GM23248 (cell line): Measurements from ENCODE around the gene CDK9. TPM values are rescaled to one million over a fixed set of nuclear protein-coding genes. Genes with fewer than 3 reads are reported as not detected.

Experiments used
- DNase-seq: peaks from one replicate; pipeline ENCODE4 v3.0.0-alpha.2; 2015
- H2AFZ ChIP-seq: fragments of 200-600 bp; sonication (generic); 2 replicates; pipeline ENCODE4 v1.6.1; 2016; ENCODE audit warnings: antibody characterized with exemption
- H3F3A ChIP-seq: fragments of 200-600 bp; sonication (generic); 2 replicates; pipeline ENCODE4 v1.6.1; 2016; ENCODE audit warnings: mild to moderate bottlenecking, antibody characterized with exemption, mixed run types; ENCODE audit not compliant: insufficient read depth
- H3K27ac ChIP-seq: fragments of 200-600 bp; sonication (generic); 2 replicates; pipeline ENCODE4 v1.5.1; 2016; ENCODE audit warnings: mild to moderate bottlenecking
- H3K27me3 ChIP-seq: fragments of 200-600 bp; sonication (generic); replicated peaks from 2 replicates; pipeline ENCODE4 v1.6.1; 2016; ENCODE audit warnings: mild to moderate bottlenecking; ENCODE audit not compliant: insufficient read depth
- H3K36me3 ChIP-seq: fragments of 200-600 bp; sonication (generic); 2 replicates; pipeline ENCODE4 v1.6.1; 2016; ENCODE audit warnings: low read depth, mild to moderate bottlenecking
- H3K4me1 ChIP-seq: fragments of 200-600 bp; sonication (generic); 2 replicates; pipeline ENCODE4 v1.6.1; 2016; ENCODE audit warnings: mild to moderate bottlenecking; ENCODE audit not compliant: insufficient read depth
- H3K4me2 ChIP-seq: fragments of 200-600 bp; sonication (generic); one replicate; pipeline ENCODE4 v1.6.1; 2016; ENCODE audit warnings: mild to moderate bottlenecking; ENCODE audit not compliant: unreplicated experiment
- H3K4me3 ChIP-seq: fragments of 200-600 bp; sonication (generic); 2 replicates; pipeline ENCODE4 v1.5.1; 2016; ENCODE audit warnings: mild to moderate bottlenecking
- H3K79me2 ChIP-seq: fragments of 200-600 bp; sonication (generic); 2 replicates; pipeline ENCODE4 v1.6.1; 2016; ENCODE audit warnings: mild to moderate bottlenecking; ENCODE audit not compliant: insufficient read depth
- H3K9ac ChIP-seq: fragments of 200-600 bp; sonication (generic); 2 replicates; pipeline ENCODE4 v1.6.1; 2016; ENCODE audit warnings: mild to moderate bottlenecking
- H3K9me2 ChIP-seq: fragments of 200-600 bp; sonication (generic); 2 replicates; pipeline ENCODE4 v1.6.1; 2016; ENCODE audit warnings: mixed run types, mild to moderate bottlenecking, moderate library complexity; ENCODE audit not compliant: insufficient read depth
- H3K9me3 ChIP-seq: fragments of 200-600 bp; sonication (generic); one replicate; pipeline ENCODE4 v1.6.1; 2017; ENCODE audit warnings: low read depth
- H4K20me1 ChIP-seq: fragments of 200-600 bp; sonication (generic); 2 replicates; pipeline ENCODE4 v1.6.0; 2016; ENCODE audit not compliant: insufficient read depth
- EZH2 ChIP-seq: fragments of 200-600 bp; sonication (generic); IDR thresholded peaks from 2 replicates; pipeline ENCODE4 v1.6.1; 2018; ENCODE audit warnings: antibody characterized with exemption, mild to moderate bottlenecking; ENCODE audit not compliant: insufficient read depth, poor library complexity, severe bottlenecking
- EZH2phosphoT487 ChIP-seq: fragments of 200-600 bp; sonication (generic); IDR thresholded peaks from 2 replicates; pipeline ENCODE4 v1.6.1; 2018; ENCODE audit warnings: antibody characterized with exemption, moderate library complexity, mild to moderate bottlenecking, low read depth; ENCODE audit not compliant: insufficient read depth
- WGBS, 2 experiments: methylation state at CpG; one replicate each; pipeline ENCODE4 v1.1.6; 2015 to 2017; ENCODE audit warnings: low lambda C conversion rate in 2 of 2, low coverage in 1 of 2; ENCODE audit errors: missing lambda C conversion rate in 2 of 2; 5-methylcytosine and 5-hydroxymethylcytosine counted together
- in situ Hi-C: fragments of 300-500 bp; cut with MboI; formaldehyde crosslinking; loops from 2 replicates; pipeline ENCODE4 v1.15.0; 2020
- polyA plus RNA-seq: library from polyadenylated mRNA; unstranded; fragments of >200 nt; fragmentation: Nextera tagmentation; extraction: Ambion mirVana; gene quantifications from 2 replicates; pipeline ENCODE4 v1.2.1, GENCODE V29; 2016
- total RNA-seq: library from RNA; depleted of rRNA; stranded (reverse); fragments of >200 nt; shearing (Covaris generic); gene quantifications from 2 replicates; pipeline ENCODE4 v1.2.3, GENCODE V29; 2014

CDK9 gene
- total and polyA plus RNA-seq, 2 experiments from 2014 or later, result 43.7 to 59.7 TPM

GRCh38 chr9:127742435-127743088 is 43.3 kb upstream of the CDK9 start:
- DNase-seq, result peak; percentile 78
- peak overlapping the region; percentile 33; the same call in 1 of the 2 replicates for H3K27ac ChIP-seq
- H3K4me1 ChIP-seq, result peaks cover 7% of the 10 kb centered on the region
- peak overlapping the region; percentile 52 for H2AFZ ChIP-seq
- peak overlapping the region; percentile 51 for H3K4me3 ChIP-seq
- no peaks in the 10 kb centered on the region for H3K9me3 ChIP-seq
- in situ Hi-C loops, result no loop called here
- H3K9ac ChIP-seq, result peak overlapping the region; percentile 49
- peaks cover 15% of the 10 kb centered on the region; the same call in 1 of the 2 replicates for H3F3A ChIP-seq
- no peaks in the 10 kb centered on the region for H3K36me3 ChIP-seq
- H3K4me2 ChIP-seq, result peak overlapping the region; percentile 30
- 7 to 11% methylated on average over 32 to 33 of the region's 33 CpGs for WGBS, 2 experiments
- no peaks in the 10 kb centered on the region for H3K9me2 ChIP-seq
- H3K79me2 ChIP-seq, result no peaks in the 10 kb centered on the region
- H4K20me1 ChIP-seq, result no peaks in the 10 kb centered on the region
- no peaks in the 10 kb centered on the region; the same call in 1 of the 2 replicates for H3K27me3 ChIP-seq
- TF ChIP-seq EZH2phosphoT487 (no peak), EZH2 (no peak)

- no peak overlapping the region for H3K27ac ChIP-seq
- H4K20me1 ChIP-seq, result no peaks in the 10 kb centered on the region
- no peaks in the 10 kb centered on the region for H3K36me3 ChIP-seq
- H3K9me3 ChIP-seq, result no peaks in the 10 kb centered on the region
- WGBS, 2 experiments, result 87 to 88% methylated on average over 13 to 16 of the region's 19 CpGs
- no peak overlapping the region for H3K9ac ChIP-seq
- peaks cover 7% of the 10 kb centered on the region for H3K4me1 ChIP-seq
- no peaks in the 10 kb centered on the region for H3K9me2 ChIP-seq
- H3F3A ChIP-seq, result peaks cover 15% of the 10 kb centered on the region; the same call in 1 of the 2 replicates
- H2AFZ ChIP-seq, result no peak overlapping the region
- H3K4me2 ChIP-seq, result no peak overlapping the region
- in situ Hi-C loops, result no loop called here
- no peak for DNase-seq
- TF ChIP-seq EZH2, result no peak
- no peak for TF ChIP-seq EZH2phosphoT487
- H3K4me3 ChIP-seq, result no peak overlapping the region
- no peaks in the 10 kb centered on the region for H3K79me2 ChIP-seq
- H3K27me3 ChIP-seq, result no peaks in the 10 kb centered on the region; the same call in 1 of the 2 replicates
Measured at GRCh38 chr9:127744398-127745110, 41.3 kb upstream of the CDK9 start.

- H3K27me3 ChIP-seq, result no peaks in the 10 kb centered on the region; the same call in 1 of the 2 replicates
- in situ Hi-C loops, result no loop called here
- H3K79me2 ChIP-seq, result no peaks in the 10 kb centered on the region
- no peaks in the 10 kb centered on the region for H3K9me3 ChIP-seq
- no peak overlapping the region for H3K4me2 ChIP-seq
- H3K9me2 ChIP-seq, result no peaks in the 10 kb centered on the region
- H2AFZ ChIP-seq, result no peak overlapping the region
- DNase-seq, result no peak
- no peak overlapping the region for H3K27ac ChIP-seq
- H3K4me3 ChIP-seq, result no peak overlapping the region
- H3K36me3 ChIP-seq, result no peaks in the 10 kb centered on the region
- 75 to 83% methylated on average over 15 of the region's 15 CpGs for WGBS, 2 experiments
- no peaks in the 10 kb centered on the region for H3K4me1 ChIP-seq
- H4K20me1 ChIP-seq, result no peaks in the 10 kb centered on the region
- TF ChIP-seq EZH2phosphoT487 (no peak), EZH2 (no peak)
- H3F3A ChIP-seq, result no peaks in the 10 kb centered on the region
- H3K9ac ChIP-seq, result no peak overlapping the region
Measured at GRCh38 chr9:127746959-127747569, 38.8 kb upstream of the CDK9 start.

- in situ Hi-C loops, result no loop called here
- Histone ChIP-seq H3K9me2 (no peaks in the 10 kb centered on the region), H3K4me1 (no peaks in the 10 kb centered on the region), H3K36me3 (no peaks in the 10 kb centered on the region), H2AFZ (no peak overlapping the region), H3F3A (no peaks in the 10 kb centered on the region), H3K9ac (no peak overlapping the region), H4K20me1 (no peaks in the 10 kb centered on the region), H3K27me3 (peaks cover 18% of the 10 kb centered on the region), H3K4me3 (no peak overlapping the region), H3K79me2 (no peaks in the 10 kb centered on the region), H3K4me2 (no peak overlapping the region), H3K9me3 (no peaks in the 10 kb centered on the region), H3K27ac (no peak overlapping the region)
- DNase-seq, result no peak
- WGBS, 2 experiments, result 80 to 86% methylated on average over 22 to 26 of the region's 26 CpGs
- TF ChIP-seq EZH2phosphoT487 (no peak), EZH2 (no peak)
Measured at GRCh38 chr9:127749090-127749787, 36.6 kb upstream of the CDK9 start.
